GM19238 (cell line): ENCODE results near the gene OR5AC2.

Experiments used
- DNase-seq: peaks from one replicate; pipeline ENCODE4 v3.0.0; 2011; ENCODE audit warnings: low spot score; ENCODE audit not compliant: insufficient read length

The OR5AC2 gene, protein sequence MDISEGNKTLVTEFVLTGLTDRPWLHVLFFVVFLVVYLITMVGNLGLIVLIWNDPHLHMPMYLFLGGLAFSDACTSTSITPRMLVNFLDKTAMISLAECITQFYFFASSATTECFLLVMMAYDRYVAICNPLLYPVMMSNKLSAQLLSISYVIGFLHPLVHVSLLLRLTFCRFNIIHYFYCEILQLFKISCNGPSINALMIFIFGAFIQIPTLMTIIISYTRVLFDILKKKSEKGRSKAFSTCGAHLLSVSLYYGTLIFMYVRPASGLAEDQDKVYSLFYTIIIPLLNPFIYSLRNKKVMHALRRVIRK

DNA sequence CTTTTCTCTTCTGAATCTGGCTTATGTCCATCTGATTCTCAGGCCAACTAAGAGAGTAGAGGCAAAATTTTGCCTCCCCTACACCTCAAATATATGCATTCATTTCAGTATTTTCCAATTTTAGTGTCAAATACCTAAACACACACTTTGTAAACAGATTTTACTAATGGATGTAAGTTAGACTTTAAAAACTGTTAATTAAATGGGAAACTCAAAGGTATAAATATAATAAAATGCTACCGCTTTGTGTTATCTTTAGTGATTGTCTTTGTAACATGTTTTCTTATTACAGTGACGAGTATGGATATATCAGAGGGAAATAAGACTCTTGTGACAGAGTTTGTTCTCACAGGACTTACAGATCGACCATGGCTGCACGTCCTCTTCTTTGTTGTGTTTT lies at the start of gene OR5AC2:
Gene OR5AC2 (plus strand): TSS at position 301 of the 400 bp plus-strand sequence. CDS start 0 bp downstream, at position 301.
- DNase-seq, result no peak

DNA sequence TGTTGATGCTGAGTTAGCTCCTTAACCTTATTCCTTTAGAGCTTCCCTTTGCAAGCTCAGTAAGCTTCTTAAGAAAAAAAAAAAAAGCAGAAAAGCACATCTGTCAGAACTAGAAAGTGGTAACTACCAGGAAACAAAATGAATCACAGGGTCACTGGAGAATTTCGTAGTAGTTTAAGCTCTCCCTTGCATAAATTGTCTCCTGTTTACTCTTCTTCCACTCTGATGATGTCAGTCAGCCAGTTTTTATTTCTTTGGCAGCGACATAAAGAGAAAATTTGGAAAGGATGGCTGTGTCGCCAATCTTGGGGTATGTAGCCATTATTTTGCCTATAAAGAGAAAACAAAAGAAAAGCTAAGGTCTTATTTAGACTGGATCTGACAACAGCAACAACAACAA lies 48.7 kb upstream of the OR5AC2 start:
- DNase-seq, result no peak

DNA sequence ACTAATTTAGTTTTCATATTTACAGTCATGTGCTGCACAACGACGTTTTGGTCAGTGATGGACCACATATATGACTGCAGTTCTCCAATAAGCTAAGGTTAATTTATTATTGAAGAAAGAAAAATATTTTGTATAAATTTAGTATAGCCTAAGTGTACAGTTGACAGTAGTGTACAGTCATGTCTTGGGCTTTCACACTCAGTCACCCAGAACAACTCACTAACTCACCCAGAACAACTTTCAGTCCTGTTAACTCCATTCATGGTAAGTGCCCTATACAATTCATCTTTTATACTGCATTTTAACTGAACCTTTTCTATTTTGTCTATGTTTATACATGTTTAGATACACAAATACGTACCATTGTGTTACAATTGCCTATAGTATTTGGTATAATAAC lies 48.1 kb upstream of the OR5AC2 start:
- DNase-seq, result no peak

- peak; percentile 16 for DNase-seq
Measured at GRCh38 chr3:98039322-98040024, 47.5 kb upstream of the OR5AC2 start.

GRCh38 chr3:98041350-98041749 lies 45.6 kb upstream of the OR5AC2 start:
- no peak for DNase-seq

DNA sequence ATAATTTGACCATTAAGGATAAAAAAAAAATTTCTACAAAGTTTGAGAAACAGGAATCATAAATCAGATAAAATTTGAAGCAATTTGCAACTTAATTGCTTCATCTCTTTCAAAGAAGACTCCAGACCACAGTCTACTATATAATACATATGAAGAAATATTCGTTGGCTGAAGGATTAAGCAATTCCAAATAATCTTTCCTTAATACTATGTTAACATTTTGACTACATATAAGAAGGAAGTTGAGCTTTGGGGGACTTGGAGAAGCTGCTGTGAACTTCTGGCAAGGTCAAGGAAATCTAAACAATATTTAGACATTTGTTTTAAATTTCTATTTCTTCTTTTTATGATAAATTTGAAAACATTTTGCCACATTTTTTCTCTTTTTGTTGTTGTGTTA lies 38.4 kb upstream of the OR5AC2 start:
- DNase-seq, result no peak

GRCh38 chr3:98049271-98049670 lies 37.7 kb upstream of the OR5AC2 start:
- no peak for DNase-seq

- no peak for DNase-seq
Measured at GRCh38 chr3:98056035-98056434, 30.9 kb upstream of the OR5AC2 start.

GRCh38 chr3:98057631-98058030 lies 29.3 kb upstream of the OR5AC2 start:
- no peak for DNase-seq

DNA sequence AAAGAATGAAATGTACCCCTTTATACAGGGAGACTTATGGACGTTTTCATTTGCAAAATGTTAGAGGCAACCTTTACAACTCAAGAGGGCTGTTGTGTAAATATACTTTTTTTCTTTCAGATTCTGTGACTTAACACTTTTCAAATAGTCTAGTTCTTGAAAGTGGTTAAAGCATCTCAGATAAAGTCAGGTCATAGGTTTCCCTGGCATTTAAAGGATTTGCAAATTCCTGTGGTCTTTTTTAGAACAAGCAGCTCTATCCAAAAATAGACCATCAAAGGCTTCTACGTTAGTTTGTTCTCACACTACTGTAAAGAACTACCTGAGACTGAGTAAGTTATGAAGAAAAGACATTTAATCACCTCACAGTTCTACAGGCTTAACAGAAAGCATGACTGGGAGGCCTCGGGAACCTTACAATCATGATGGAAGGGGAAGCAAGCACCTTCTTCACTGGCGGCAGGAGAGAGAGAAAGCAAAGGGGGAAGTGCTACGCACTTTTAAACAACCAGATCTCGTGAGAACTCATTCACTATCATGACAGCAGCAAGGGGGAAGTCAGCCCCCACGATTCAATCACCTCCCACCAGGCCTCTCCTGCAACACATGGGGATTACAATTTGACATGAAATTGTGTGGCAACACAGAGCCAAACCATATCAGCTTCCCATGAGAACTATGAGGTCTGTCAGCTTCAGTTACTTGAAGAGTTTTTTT lies 28.6 kb upstream of the OR5AC2 start:
- no peak for DNase-seq

GRCh38 chr3:98068824-98069223 lies 18.1 kb upstream of the OR5AC2 start:
- DNase-seq, result no peak

DNA sequence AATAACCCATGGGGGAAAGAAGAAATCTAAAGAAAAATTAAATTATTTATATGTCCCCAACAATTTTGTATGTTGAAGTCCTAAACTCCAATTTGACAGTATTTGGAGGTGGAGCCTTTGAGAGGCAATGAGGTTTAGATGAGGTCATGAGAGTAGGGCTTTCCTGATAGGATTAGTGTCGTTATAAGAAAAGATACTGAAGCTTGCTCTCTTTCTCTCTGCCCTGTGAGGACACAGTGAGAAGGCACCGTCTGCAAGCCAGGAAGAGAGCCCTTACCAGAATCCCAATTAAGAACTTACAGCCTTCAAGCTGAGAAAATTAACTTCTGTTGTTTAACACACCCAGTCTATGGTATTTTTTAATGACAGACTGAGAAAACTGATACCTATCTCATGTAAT lies 16.1 kb upstream of the OR5AC2 start:
- no peak for DNase-seq

- no peak for DNase-seq
Measured at GRCh38 chr3:98073486-98073885, 13.5 kb upstream of the OR5AC2 start.

DNA sequence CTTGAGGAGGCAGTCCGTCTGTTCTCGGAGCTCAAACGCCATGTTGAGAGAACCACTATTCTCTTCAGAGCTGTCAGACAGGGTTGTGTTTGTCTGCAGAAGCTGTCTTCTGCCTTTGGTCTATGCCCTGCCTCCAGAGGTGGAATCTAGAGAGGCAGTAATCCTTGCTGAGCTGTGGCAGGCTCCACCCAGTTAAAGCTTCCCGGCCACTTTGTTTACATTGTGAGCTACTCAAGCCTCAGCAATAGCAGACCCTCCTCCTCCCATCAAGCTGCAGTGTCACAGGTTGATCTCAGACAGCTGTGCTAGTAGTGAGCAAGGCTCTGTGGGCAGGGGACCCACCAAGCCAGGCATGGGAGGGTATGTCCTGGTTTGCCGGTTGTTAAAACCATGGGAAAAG lies 8.9 kb downstream of the OR5AC2 start:
- DNase-seq, result no peak

GRCh38 chr3:98099848-98100247 lies 12.9 kb downstream of the OR5AC2 start:
- DNase-seq, result no peak

DNA sequence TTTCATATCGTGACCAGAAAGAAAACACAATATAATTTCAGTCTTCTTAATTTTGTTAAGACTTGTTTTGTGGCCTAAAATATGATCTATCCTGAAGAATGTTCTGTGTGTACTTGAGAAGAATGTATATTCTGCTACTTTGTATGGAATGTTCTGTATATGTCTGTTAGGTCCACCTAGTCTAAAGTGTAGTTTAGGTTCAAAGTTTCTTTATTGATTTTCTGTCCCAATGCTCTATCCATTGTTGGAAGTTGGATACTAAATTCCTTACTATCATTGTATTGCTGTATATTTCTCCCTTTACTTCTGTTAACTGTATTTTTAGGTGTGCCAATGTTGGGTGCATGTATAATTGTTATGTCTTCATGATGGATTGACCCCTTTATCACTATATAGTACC lies 21.2 kb downstream of the OR5AC2 start:
- no peak for DNase-seq

- no peak for DNase-seq
Measured at GRCh38 chr3:98109807-98110549, 23.0 kb downstream of the OR5AC2 start.

DNA sequence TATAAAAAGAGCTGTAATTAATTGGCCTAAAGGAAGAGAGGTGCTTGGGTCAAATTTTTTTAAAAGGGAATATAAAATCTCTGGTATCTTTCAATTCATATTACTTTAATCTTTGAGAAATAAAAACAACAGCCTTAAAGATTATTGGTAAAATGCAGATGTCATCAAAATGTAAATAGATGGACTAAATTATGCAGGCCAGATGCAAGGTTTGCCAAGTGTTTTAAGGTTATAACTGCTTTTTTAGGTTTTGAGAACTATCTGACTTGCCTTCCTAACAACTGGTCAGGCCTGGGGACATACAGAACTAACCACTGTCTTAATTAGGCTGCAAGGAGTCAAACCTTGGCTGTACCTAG lies 23.6 kb downstream of the OR5AC2 start:
- no peak for DNase-seq

- DNase-seq, result no peak
Measured at GRCh38 chr3:98114264-98114663, 27.3 kb downstream of the OR5AC2 start.

GRCh38 chr3:98115717-98116116 lies 28.7 kb downstream of the OR5AC2 start:
- no peak for DNase-seq

GRCh38 chr3:98130421-98130820 lies 43.4 kb downstream of the OR5AC2 start, which contains the start of gene OR5H1:
TSS of gene OR5H1 (plus strand) at chr3:98130721. CDS start at chr3:98132698, 1,977 bp downstream.
- no peak for DNase-seq

DNA sequence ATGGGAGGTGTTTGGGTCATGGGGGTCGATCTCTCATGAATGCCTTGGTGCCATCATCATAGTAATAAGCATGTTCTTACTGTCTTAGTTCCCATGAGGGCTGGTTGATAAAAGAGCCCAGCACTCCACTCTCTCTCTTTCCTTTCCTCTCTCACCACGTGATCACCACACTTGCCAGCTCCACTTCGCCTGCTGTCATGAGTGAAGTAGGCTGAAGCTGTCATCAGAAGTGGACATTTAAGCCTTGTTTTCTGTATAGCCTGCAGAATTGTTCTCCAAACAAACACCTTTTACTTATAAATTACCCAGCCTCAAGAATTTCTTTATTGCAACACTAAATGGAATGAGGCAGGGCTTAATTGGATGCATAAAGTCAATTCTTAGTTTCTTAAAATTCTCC lies 49.7 kb downstream of the OR5AC2 start:
- DNase-seq, result no peak
